HCT116 (cell line): ENCODE data around the gene RNPEP. TPM values are rescaled to one million over a fixed set of nuclear protein-coding genes. Genes with fewer than 3 reads are reported as not detected.

Source experiments
- ATAC-seq: fragments of 200-7000 bp; cut with Tn5 transposase; 2 replicates; pipeline ENCODE4 v1.9.1; 2020; ENCODE audit warnings: mild to moderate bottlenecking, moderate library complexity
- BruUV-seq: library from RNA; stranded (reverse); fragments of 400-500 nt; replicated peaks from 2 replicates; lab custom pipeline; 2021; lab: Mats Ljungman, UMichigan
- CTCF ChIA-PET: fragments of 300-600 bp; sonication (Branson Sonifier 250); formaldehyde crosslinking; loops from one replicate; lab custom pipeline; 2021; ENCODE audit warnings: antibody characterized with exemption; lab: Charles Lee
- POLR2A ChIA-PET: fragments of 300-600, 350-600 bp; sonication (Branson Sonifier 250); formaldehyde crosslinking; loops from one replicate; lab custom pipeline; 2021; ENCODE audit warnings: antibody characterized with exemption; lab: Charles Lee
- RAD21 ChIA-PET, 2 experiments: fragments of 300-600 bp; sonication (Branson Sonifier 250); formaldehyde crosslinking; loops; one replicate each; lab custom pipeline; 2023; ENCODE audit warnings: low total read pairs in 2 of 2; ENCODE audit not compliant: uncharacterized antibody in 2 of 2, unreplicated experiment in 2 of 2, low non-redundant PET in 1 of 2; lab: Charles Lee
- DNase-seq: peaks from one replicate; pipeline ENCODE4 v3.0.0-alpha.2; 2010; ENCODE audit warnings: low read depth, low spot score
- H2AFZ ChIP-seq: fragments of 200-600 bp; shearing (Covaris generic), sonication (generic); 2 replicates; pipeline ENCODE4 v1.6.1; 2017; ENCODE audit warnings: low read depth, mixed run types, mixed read lengths, antibody characterized with exemption, low read length; ENCODE audit not compliant: poor library complexity, severe bottlenecking
- H3K27ac ChIP-seq: 2 replicates; pipeline ENCODE4 v1.5.1; 2012; ENCODE audit warnings: low read depth, low read length
- H3K27me3 ChIP-seq: fragments of 200-600 bp; sonication (generic); 2 replicates; pipeline ENCODE4 v1.6.1; 2016; ENCODE audit warnings: mixed run types, low read length, mixed read lengths; ENCODE audit not compliant: insufficient read depth
- H3K36me3 ChIP-seq, 2 experiments: fragments of 200-500 bp in 1 of 2; fragments of 200-600 bp in 1 of 2; sonication (Bioruptor generic) in 1 of 2; sonication (generic) in 1 of 2; 2 replicates each; pipeline versions ENCODE4 v1.5.1 to v1.6.1; 2014 to 2016; ENCODE audit warnings: low read length in 2 of 2, inconsistent platforms in 1 of 2, mixed read lengths in 1 of 2, mixed run types in 1 of 2; ENCODE audit not compliant: insufficient read depth in 2 of 2, control insufficient read depth in 1 of 2
- H3K4me1 ChIP-seq, 2 experiments: fragments of 200-600 bp in 1 of 2; sonication (generic) in 1 of 2; 2 replicates each; pipeline versions ENCODE4 v1.5.1 to v1.6.1; 2012 to 2017; ENCODE audit warnings: low read length in 2 of 2, inconsistent platforms in 1 of 2, mild to moderate bottlenecking in 1 of 2, mixed read lengths in 1 of 2, mixed run types in 1 of 2, moderate library complexity in 1 of 2; ENCODE audit not compliant: insufficient read depth in 2 of 2, control insufficient read depth in 1 of 2
- H3K4me2 ChIP-seq: fragments of 200-600 bp; sonication (generic); 2 replicates; pipeline ENCODE4 v1.6.1; 2017; ENCODE audit warnings: mixed run types, low read length, mixed read lengths
- H3K4me3 ChIP-seq, 2 experiments: fragments of 200-600 bp in 1 of 2; sonication (generic) in 1 of 2; replicated peaks in 1 of 2; 2 replicates each; pipeline ENCODE4 v1.5.1; 2011 to 2016; ENCODE audit warnings: low read length in 2 of 2, control low read depth in 1 of 2, low read depth in 1 of 2, mild to moderate bottlenecking in 1 of 2, mixed read lengths in 1 of 2, mixed run types in 1 of 2
- H3K79me2 ChIP-seq: fragments of 200-600 bp; sonication (generic); 2 replicates; pipeline ENCODE4 v1.6.1; 2017; ENCODE audit warnings: mild to moderate bottlenecking, mixed run types, low read length, moderate library complexity, mixed read lengths; ENCODE audit not compliant: insufficient read depth
- H3K9ac ChIP-seq: fragments of 200-600 bp; sonication (generic); 2 replicates; pipeline ENCODE4 v1.6.1; 2016; ENCODE audit warnings: low read length, mixed read lengths
- H3K9me2 ChIP-seq: fragments of 200-600 bp; sonication (generic), shearing (Covaris generic); 2 replicates; pipeline ENCODE4 v1.6.1; 2017; ENCODE audit warnings: mixed run types, mild to moderate bottlenecking, moderate library complexity; ENCODE audit not compliant: insufficient read depth
- H3K9me3 ChIP-seq, 2 experiments: fragments of 200-500 bp in 1 of 2; fragments of 200-600 bp in 1 of 2; sonication (Bioruptor generic) in 1 of 2; sonication (generic) in 1 of 2; 2 replicates each; pipeline ENCODE4 v1.6.1; 2014 to 2017; ENCODE audit warnings: low read length in 2 of 2, mixed read lengths in 2 of 2, inconsistent platforms in 1 of 2, low read depth in 1 of 2, mild to moderate bottlenecking in 1 of 2, mixed run types in 1 of 2, moderate library complexity in 1 of 2; ENCODE audit not compliant: control insufficient read depth in 1 of 2, insufficient read depth in 1 of 2
- H4K20me1 ChIP-seq: fragments of 200-600 bp; sonication (generic), shearing (Covaris generic); 2 replicates; pipeline ENCODE4 v1.6.1; 2017; ENCODE audit warnings: mixed run types, mild to moderate bottlenecking, moderate library complexity; ENCODE audit not compliant: insufficient read depth
- ATF3 ChIP-seq: IDR thresholded peaks from 2 replicates; pipeline ENCODE4 v1.6.1; 2012
- CBX3 ChIP-seq: IDR thresholded peaks from 2 replicates; pipeline ENCODE4 v1.6.1; 2012; ENCODE audit warnings: low read depth
- CEBPB ChIP-seq: IDR thresholded peaks from 2 replicates; pipeline ENCODE4 v1.6.1; 2012; ENCODE audit warnings: low read depth
- CTCF ChIP-seq, 3 experiments: fragments of 200-600 bp in 1 of 3; sonication (generic) in 1 of 3; IDR thresholded peaks in 2 of 3; conservative IDR thresholded peaks in 1 of 3; 2 replicates each; pipeline ENCODE4 v1.5.1; 2012 to 2017; ENCODE audit warnings: low read depth in 2 of 3, low read length in 2 of 3, antibody characterized with exemption in 1 of 3, borderline replicate concordance in 1 of 3, control low read depth in 1 of 3, mild to moderate bottlenecking in 1 of 3, mixed read lengths in 1 of 3, mixed run types in 1 of 3, moderate library complexity in 1 of 3; ENCODE audit not compliant: insufficient read depth in 1 of 3
- EGR1 ChIP-seq: IDR thresholded peaks from 2 replicates; pipeline ENCODE4 v1.6.1; 2012; ENCODE audit warnings: low read depth
- EZH2 ChIP-seq: fragments of 200-600 bp; sonication (generic); IDR thresholded peaks from 2 replicates; pipeline ENCODE4 v1.6.1; 2017; ENCODE audit warnings: antibody characterized with exemption, mixed run types
- EZH2phosphoT487 ChIP-seq: fragments of 200-600 bp; IDR thresholded peaks from 2 replicates; pipeline ENCODE4 v1.6.1; 2018; ENCODE audit warnings: antibody characterized with exemption, borderline replicate concordance
- FOSL1 ChIP-seq: IDR thresholded peaks from 2 replicates; pipeline ENCODE4 v1.6.1; 2012; ENCODE audit warnings: low read depth
- MAX ChIP-seq: IDR thresholded peaks from 2 replicates; pipeline ENCODE4 v1.6.1; 2012
- POLR2A ChIP-seq: IDR thresholded peaks from 2 replicates; pipeline ENCODE4 v1.7.0; 2011; ENCODE audit warnings: borderline replicate concordance; ENCODE audit not compliant: insufficient read depth, insufficient read length; ENCODE audit errors: extremely low read depth
- POLR2AphosphoS5 ChIP-seq: IDR thresholded peaks from 2 replicates; pipeline ENCODE4 v1.6.1; 2011; ENCODE audit warnings: mild to moderate bottlenecking, low read depth, low read length, moderate library complexity
- SIN3A ChIP-seq: IDR thresholded peaks from 2 replicates; pipeline ENCODE4 v1.6.1; 2012; ENCODE audit warnings: low read depth
- SP1 ChIP-seq: IDR thresholded peaks from 2 replicates; pipeline ENCODE4 v1.6.1; 2012; ENCODE audit warnings: low read depth
- ZBTB33 ChIP-seq: IDR thresholded peaks from 2 replicates; pipeline ENCODE4 v1.6.1; 2011; ENCODE audit warnings: mild to moderate bottlenecking, low read length, moderate library complexity; ENCODE audit not compliant: insufficient replicate concordance; ENCODE audit errors: extremely low read depth
- intact Hi-C: fragments of 100-400 bp; cut with micrococcal nuclease; formaldehyde crosslinking; loops from 2 replicates; pipeline ENCODE4 v1.10.0; 2022
- total RNA-seq: library from RNA; stranded (reverse); gene quantifications from one replicate; pipeline ENCODE4 v1.2.1, GENCODE V29; 2021; ENCODE audit not compliant: unreplicated experiment

RNPEP gene
- total RNA-seq, 1 experiment from 2014 or later, result 85.9 TPM

- BruUV-seq, result no TSS peak
- CTCF ChIA-PET, result interaction anchor here (0.7 to 1.1 kb wide), 5 partner anchors 31 to 91 kb away, joined by 3 to 5 read pairs (median 3); no protein-coding TSS in a partner anchor
- Histone ChIP-seq H2AFZ (no peak overlapping the region), H3K9me3 (no peaks in the 10 kb centered on the region), H4K20me1 (no peaks in the 10 kb centered on the region), H3K9me2 (no peaks in the 10 kb centered on the region), H3K4me1 (no peaks in the 10 kb centered on the region), H3K4me2 (no peak overlapping the region), H3K4me3 (no peak overlapping the region), H3K27me3 (no peaks in the 10 kb centered on the region), H3K9ac (no peak overlapping the region), H3K36me3 (peaks cover 53 to 59% of the 10 kb centered on the region in 2 experiments), H3K79me2 (peaks cover 38% of the 10 kb centered on the region), H3K27ac (no peak overlapping the region)
- ATAC-seq, result no peak
- POLR2A ChIA-PET, result interaction anchor here (0.8 to 1.0 kb wide), 2 partner anchors 13 to 73 kb away, joined by 3 read pairs; partner anchors contain the start of gene TIMM17A
- RAD21 ChIA-PET, result interaction anchor here in 1 of 2 experiments (0.6 kb wide), 1 partner anchor 90 kb away, joined by 3 read pairs; no protein-coding TSS in a partner anchor
- intact Hi-C loops, result no loop called here
- DNase-seq, result no peak
- TF ChIP-seq POLR2AphosphoS5, result no peak
- no peak for TF ChIP-seq MAX
- TF ChIP-seq FOSL1, result no peak
- no peak for TF ChIP-seq ZBTB33
- TF ChIP-seq CBX3, result no peak
- no peak for TF ChIP-seq CTCF (IDR thresholded peaks at IDR 0.05 in 2 of 3, conservative IDR thresholded peaks at IDR 0.05 in 1 of 3; ENCODE audit: borderline replicate concordance in 1 of 3, insufficient read depth in 1 of 3, low read depth in 2 of 3, low read length in 2 of 3)
- no peak for TF ChIP-seq ATF3
- TF ChIP-seq EZH2, result no peak
- no peak for TF ChIP-seq EGR1
- TF ChIP-seq SP1, result no peak
- no peak for TF ChIP-seq EZH2phosphoT487
- no peak for TF ChIP-seq SIN3A
- no peak for TF ChIP-seq CEBPB
- TF ChIP-seq POLR2A, result no peak
Observed at GRCh38 chr1:201968202-201968925, 14.1 kb upstream of the RNPEP start.
